SK-N-SH treated with all-trans-retinoic acid at 6 μM for 48 hours (cell line): ENCODE measurements around the gene EML1.

Experiments
- ATAC-seq: fragments of 200-7000 bp; cut with Tn5 transposase; 3 replicates; pipeline ENCODE4 v1.9.1; 2020; ENCODE audit warnings: mild to moderate bottlenecking, moderate library complexity
- ARNTL ChIP-seq: fragments of 450-650 bp; formaldehyde crosslinking; IDR thresholded peaks from 2 replicates; pipeline ENCODE4 v1.5.0; 2020; ENCODE audit warnings: low read depth, mild to moderate bottlenecking, moderate library complexity, borderline replicate concordance
- BACH2 ChIP-seq: fragments of 250-450 bp; sonication (Bioruptor Pico); IDR thresholded peaks from 2 replicates; pipeline ENCODE4 v1.9.0; 2021; ENCODE audit warnings: mild to moderate bottlenecking, borderline replicate concordance
- CREB5 ChIP-seq: fragments of 250-450 bp; sonication (Bioruptor Pico); IDR thresholded peaks from 2 replicates; pipeline ENCODE4 v1.5.1; 2020; ENCODE audit warnings: low read depth, mild to moderate bottlenecking, moderate library complexity
- CSDC2 ChIP-seq: fragments of 250-450 bp; sonication (Bioruptor Pico); IDR thresholded peaks from 2 replicates; pipeline ENCODE4 v1.5.0; 2020; ENCODE audit warnings: mild to moderate bottlenecking, moderate library complexity
- CSRNP3 ChIP-seq: fragments of 250-450 bp; sonication (Bioruptor Pico); IDR thresholded peaks from 2 replicates; pipeline ENCODE4 v1.5.1; 2021; ENCODE audit warnings: mild to moderate bottlenecking, moderate library complexity
- ESRRG ChIP-seq: fragments of 250-450 bp; sonication (Bioruptor Pico); IDR thresholded peaks from 2 replicates; pipeline ENCODE4 v1.6.1; 2021; ENCODE audit warnings: mild to moderate bottlenecking
- GLIS3 ChIP-seq: fragments of 250-450 bp; sonication (Bioruptor Pico); IDR thresholded peaks from 2 replicates; pipeline ENCODE4 v1.5.0; 2020; ENCODE audit warnings: mild to moderate bottlenecking, moderate library complexity
- ISL1 ChIP-seq: fragments of 250-450 bp; sonication (Bioruptor Pico); IDR thresholded peaks from 2 replicates; pipeline ENCODE4 v2.1.2; 2022; ENCODE audit warnings: mild to moderate bottlenecking, moderate library complexity
- PATZ1 ChIP-seq: fragments of 250-450 bp; sonication (Bioruptor Pico); IDR thresholded peaks from 2 replicates; pipeline ENCODE4 v1.8.0; 2020; ENCODE audit warnings: mild to moderate bottlenecking, moderate library complexity, borderline replicate concordance
- POU6F1 ChIP-seq: fragments of 250-450 bp; sonication (Bioruptor Pico); IDR thresholded peaks from 2 replicates; pipeline ENCODE4 v1.8.0; 2021; ENCODE audit warnings: low read depth, mild to moderate bottlenecking, moderate library complexity, borderline replicate concordance
- PPARA ChIP-seq: fragments of 250-450 bp; sonication (Bioruptor Pico); IDR thresholded peaks from 2 replicates; pipeline ENCODE4 v1.5.0; 2020; ENCODE audit warnings: mild to moderate bottlenecking, borderline replicate concordance
- RARB ChIP-seq: fragments of 250-450 bp; sonication (Bioruptor Pico); IDR thresholded peaks from 2 replicates; pipeline ENCODE4 v1.8.0; 2021; ENCODE audit warnings: mild to moderate bottlenecking, moderate library complexity
- SNAI2 ChIP-seq: fragments of 250-450 bp; sonication (Bioruptor Pico); IDR thresholded peaks from 2 replicates; pipeline ENCODE4 v1.5.0; 2020; ENCODE audit warnings: mild to moderate bottlenecking, moderate library complexity
- TOX ChIP-seq: fragments of 250-450 bp; sonication (Bioruptor Pico); IDR thresholded peaks from 2 replicates; pipeline ENCODE4 v1.8.0; 2021; ENCODE audit warnings: mild to moderate bottlenecking, moderate library complexity, borderline replicate concordance
- TSHZ2 ChIP-seq: fragments of 250-450 bp; sonication (Bioruptor Pico); IDR thresholded peaks from 2 replicates; pipeline ENCODE4 v1.5.0; 2020; ENCODE audit warnings: mild to moderate bottlenecking, moderate library complexity
- ZC3H10 ChIP-seq: fragments of 250-450 bp; sonication (Bioruptor Pico); IDR thresholded peaks from 2 replicates; pipeline ENCODE4 v1.5.1; 2021; ENCODE audit warnings: mild to moderate bottlenecking, moderate library complexity
- ZFP3 ChIP-seq: fragments of 250-450 bp; sonication (Bioruptor Pico); IDR thresholded peaks from 2 replicates; pipeline ENCODE4 v1.5.0; 2020; ENCODE audit warnings: mild to moderate bottlenecking, moderate library complexity
- ZFP30 ChIP-seq: fragments of 450-650 bp; formaldehyde crosslinking; IDR thresholded peaks from 2 replicates; pipeline ENCODE4 v1.5.0; 2022; ENCODE audit warnings: mild to moderate bottlenecking, moderate library complexity
- ZNF70 ChIP-seq: fragments of 450-650 bp; formaldehyde crosslinking; IDR thresholded peaks from 2 replicates; pipeline ENCODE4 v1.5.0; 2020; ENCODE audit warnings: mild to moderate bottlenecking, moderate library complexity
- ZNF8 ChIP-seq: fragments of 450-650 bp; formaldehyde crosslinking; IDR thresholded peaks from 2 replicates; pipeline ENCODE4 v1.5.0; 2020; ENCODE audit warnings: mild to moderate bottlenecking, moderate library complexity

The EML1 gene

GRCh38 chr14:99961826-99962518 lies 168.8 kb downstream of the EML1 start:
- ATAC-seq: no peak
- TF ChIP-seq GLIS3 (CRISPR knock-in tag) (no peak), BACH2 (CRISPR knock-in tag) (no peak), TSHZ2 (CRISPR knock-in tag) (no peak), TOX (CRISPR knock-in tag) (no peak), SNAI2 (CRISPR knock-in tag) (no peak), ZC3H10 (CRISPR knock-in tag) (no peak), CSDC2 (no peak), RARB (CRISPR knock-in tag) (no peak), ISL1 (CRISPR knock-in tag) (no peak), ESRRG (CRISPR knock-in tag) (no peak), ZNF70 (CRISPR knock-in tag) (no peak), PPARA (CRISPR knock-in tag) (no peak)

GRCh38 chr14:99964979-99965378 lies 171.8 kb downstream of the EML1 start:
- no peak for ATAC-seq
- TF ChIP-seq ZNF8 (no peak), ZC3H10 (CRISPR knock-in tag) (no peak), CSRNP3 (CRISPR knock-in tag) (no peak), ESRRG (CRISPR knock-in tag) (no peak), GLIS3 (CRISPR knock-in tag) (no peak), ZNF70 (CRISPR knock-in tag) (no peak), POU6F1 (CRISPR knock-in tag) (no peak), ISL1 (CRISPR knock-in tag) (no peak), TSHZ2 (CRISPR knock-in tag) (no peak), ZFP30 (CRISPR knock-in tag) (no peak), CSDC2 (no peak), PATZ1 (CRISPR knock-in tag) (no peak)
- TF ChIP-seq, all 23 proteins: peak for 0

- TF ChIP-seq CREB5 (CRISPR knock-in tag) (no peak), ESRRG (CRISPR knock-in tag) (no peak), TOX (CRISPR knock-in tag) (no peak), ARNTL (no peak), RARB (CRISPR knock-in tag) (no peak), ZFP3 (no peak), TSHZ2 (CRISPR knock-in tag) (no peak), ZC3H10 (CRISPR knock-in tag) (no peak), CSDC2 (no peak)
- no peak for ATAC-seq
Observed at GRCh38 chr14:99966037-99966835, 173.0 kb downstream of the EML1 start.
